H1 (cell line): Measurements from ENCODE around the gene PIAS4.

Source experiments
- MAX ChIP-seq: IDR thresholded peaks from 2 replicates; pipeline ENCODE4 v1.6.1; 2012; ENCODE audit warnings: inconsistent platforms
- SIN3A ChIP-seq, 2 experiments: IDR thresholded peaks in 1 of 2; conservative IDR thresholded peaks in 1 of 2; 2 replicates each; pipeline ENCODE4 v1.6.1; 2011 to 2012; ENCODE audit warnings: low read length in 2 of 2, improper control_type of control experiment in 1 of 2, low read depth in 1 of 2, mild to moderate bottlenecking in 1 of 2

- TF ChIP-seq SIN3A (conservative IDR thresholded peaks at IDR 0.05 in 1 of 2, IDR thresholded peaks at IDR 0.05 in 1 of 2; ENCODE audit: low read depth in 1 of 2, low read length in 2 of 2): no peak
- TF ChIP-seq MAX: no peak
Measured at GRCh38 chr19:3958836-3959765, 48.4 kb upstream of the PIAS4 start.
